ENCODE results near the gene PRPS1L1. TPM values are rescaled to one million over a fixed set of nuclear protein-coding genes. Genes with fewer than 3 reads are reported as not detected.

The PRPS1L1 gene
- total RNA-seq = not detected in 2 replicates

DNA sequence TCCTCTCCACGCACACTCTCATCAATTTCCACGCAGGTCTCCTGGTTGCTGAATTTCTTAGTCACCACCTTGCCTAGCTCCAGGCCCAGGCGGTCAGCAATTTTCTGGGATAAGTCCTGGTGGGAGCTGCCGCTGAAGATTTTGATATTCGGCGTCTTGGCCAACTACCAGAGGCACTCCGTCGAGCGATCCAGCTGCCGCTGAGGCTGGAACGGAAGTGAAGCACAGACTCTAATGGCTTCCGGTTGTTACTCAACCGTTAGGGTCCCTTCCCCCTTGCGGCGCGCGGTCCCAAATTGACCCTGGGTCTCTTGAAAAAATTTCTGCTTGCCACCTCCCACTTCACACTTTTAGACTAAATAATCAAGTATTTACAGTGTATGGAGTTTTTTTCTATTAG is at the start of gene PRPS1L1:
PRPS1L1 (minus strand) TSS at position 219 of the 400 bp plus-strand sequence.

Other genes starting within 250 kb of the PRPS1L1 start
- 33.7 and 41.4 TPM in 2 replicates for gene SNX13, start 87.4 kb downstream of the PRPS1L1 start, total RNA-seq